K562 (cell line): ENCODE results near the gene C17orf113. TPM values are rescaled to one million over a fixed set of nuclear protein-coding genes. Genes with fewer than 3 reads are reported as not detected.

ENCODE experiments used
- CBX3 ChIP-seq, 2 experiments: IDR thresholded peaks; 1 replicate in 1 of 2; 2 replicates in 1 of 2; pipeline ENCODE4 v1.6.1; 2012; ENCODE audit warnings: inconsistent platforms in 2 of 2, low read length in 2 of 2, borderline replicate concordance in 1 of 2, control low read depth in 1 of 2
- CHD1 ChIP-seq: fragments of 200-600 bp; sonication (generic); IDR thresholded peaks from one replicate; pipeline ENCODE4 v1.6.1; 2012; ENCODE audit warnings: mild to moderate bottlenecking, moderate library complexity, low read length, inconsistent platforms
- CREM ChIP-seq: IDR thresholded peaks from 2 replicates; pipeline ENCODE4 v1.6.1; 2014; ENCODE audit warnings: antibody characterized with exemption, low read depth
- L3MBTL2 ChIP-seq: fragments of 450-650 bp; IDR thresholded peaks from 2 replicates; pipeline ENCODE4 v1.6.1; 2016; ENCODE audit warnings: mild to moderate bottlenecking, moderate library complexity
- LEF1 ChIP-seq: fragments of 450-650 bp; IDR thresholded peaks from 2 replicates; pipeline ENCODE4 v1.6.1; 2016; ENCODE audit warnings: mild to moderate bottlenecking
- NFIX ChIP-seq: fragments of 250-450 bp; sonication (Bioruptor Pico); IDR thresholded peaks from 2 replicates; pipeline ENCODE4 v1.4.0; 2020; ENCODE audit warnings: low read depth, mild to moderate bottlenecking, moderate library complexity
- NONO ChIP-seq, 2 experiments: fragments of 200-400 bp in 1 of 2; fragments of 450-650 bp in 1 of 2; formaldehyde crosslinking in 1 of 2; IDR thresholded peaks; 2 replicates each; pipeline ENCODE4 v1.6.1; 2017; ENCODE audit warnings: low read depth in 2 of 2, mild to moderate bottlenecking in 2 of 2, moderate library complexity in 2 of 2, low read length in 1 of 2
- PCBP1 ChIP-seq: fragments of 200-400 bp; formaldehyde crosslinking; IDR thresholded peaks from 2 replicates; pipeline ENCODE4 v1.6.1; 2018; ENCODE audit warnings: mild to moderate bottlenecking, low read depth, low read length; ENCODE audit not compliant: poor library complexity, severe bottlenecking
- PHF8 ChIP-seq: fragments of 200-600 bp; sonication (generic); IDR thresholded peaks from 2 replicates; pipeline ENCODE4 v1.6.1; 2012; ENCODE audit warnings: mixed run types, mild to moderate bottlenecking, inconsistent platforms, low read length, moderate library complexity, borderline replicate concordance
- PHTF2 ChIP-seq: fragments of 250-450 bp; sonication (Bioruptor Pico); IDR thresholded peaks from 2 replicates; pipeline ENCODE4 v1.5.0; 2021; ENCODE audit warnings: mild to moderate bottlenecking
- RBBP5 ChIP-seq: fragments of 200-600 bp; sonication (generic); IDR thresholded peaks from 2 replicates; pipeline ENCODE4 v1.6.1; 2012; ENCODE audit warnings: borderline replicate concordance, mild to moderate bottlenecking, low read length, control low read depth, inconsistent platforms; ENCODE audit not compliant: insufficient read depth, poor library complexity, severe bottlenecking
- RBM39 ChIP-seq: fragments of 200-400 bp; formaldehyde crosslinking; optimal IDR thresholded peaks from 2 replicates; pipeline ENCODE3; 2018; ENCODE audit warnings: low read depth, low read length
- RUNX1 ChIP-seq: sonication (generic); IDR thresholded peaks from 2 replicates; pipeline ENCODE4 v1.6.1; 2016; ENCODE audit warnings: antibody characterized with exemption, low read depth
- SRF ChIP-seq, 2 experiments: fragments of 250-450, 450-650 bp in 1 of 2; sonication (Bioruptor Pico) in 1 of 2; sonication (generic) in 1 of 2; formaldehyde crosslinking; IDR thresholded peaks; 2 replicates each; pipeline versions ENCODE4 v1.5.0 to v1.5.1; 2020 to 2022; ENCODE audit warnings: mild to moderate bottlenecking in 1 of 2, missing genetic modification reagents in 1 of 2
- TAF1 ChIP-seq: IDR thresholded peaks from 2 replicates; pipeline ENCODE4 v1.6.1; 2011; ENCODE audit warnings: mild to moderate bottlenecking, low read length, moderate library complexity; ENCODE audit not compliant: insufficient read depth, control insufficient read depth, severe bottlenecking; ENCODE audit errors: extremely low read depth
- THRB ChIP-seq: fragments of 450-650 bp; formaldehyde crosslinking; conservative IDR thresholded peaks from 2 replicates; pipeline ENCODE4 v1.4.0; 2022; ENCODE audit warnings: mild to moderate bottlenecking, missing genetic modification characterization
- VEZF1 ChIP-seq: fragments of 200-800 bp; sonication (Bioruptor generic); IDR thresholded peaks from 2 replicates; pipeline ENCODE4 v1.6.1; 2017; ENCODE audit warnings: missing genetic modification characterization, missing compliant biosample characterization
- ZC3H8 ChIP-seq: fragments of 450-650 bp; IDR thresholded peaks from 2 replicates; pipeline ENCODE4 v1.6.1; 2017
- ZNF12 ChIP-seq: sonication (generic); formaldehyde crosslinking; IDR thresholded peaks from 2 replicates; pipeline ENCODE4 v1.4.0; 2020; ENCODE audit warnings: mild to moderate bottlenecking, missing genetic modification reagents
- ZNF184 ChIP-seq: sonication (generic); formaldehyde crosslinking; IDR thresholded peaks from 2 replicates; pipeline ENCODE4 v1.5.0; 2020; ENCODE audit warnings: missing genetic modification reagents
- ZNF324 ChIP-seq: fragments of 250-450 bp; sonication (Bioruptor Pico); IDR thresholded peaks from 2 replicates; pipeline ENCODE4 v1.4.0; 2020; ENCODE audit warnings: mild to moderate bottlenecking
- ZNF445 ChIP-seq: fragments of 250-450 bp; sonication (Bioruptor Pico); IDR thresholded peaks from 2 replicates; pipeline ENCODE4 v1.4.0; 2020; ENCODE audit warnings: low read depth, mild to moderate bottlenecking, moderate library complexity
- ZNF561 ChIP-seq: fragments of 450-650 bp; formaldehyde crosslinking; conservative IDR thresholded peaks from 2 replicates; pipeline ENCODE4 v1.4.0; 2020; ENCODE audit warnings: mild to moderate bottlenecking, moderate library complexity
- polyA plus RNA-seq, 8 experiments: library from polyadenylated mRNA; depleted of rRNA in 4 of 8; stranded (reverse) in 5 of 8; unstranded in 3 of 8; fragments of >200 nt; fragmentation: Nextera tagmentation in 2 of 8; fragmentation: Illumina TruSeq in 1 of 8; extraction: Ambion mirVana in 2 of 8; extraction: Trizol in 1 of 8; gene quantifications; 2 replicates each; pipeline versions ENCODE4 v1.2.1 to v1.2.3, GENCODE V29; 2011 to 2014; ENCODE audit warnings: inconsistent platforms in 1 of 8, missing spikeins in 1 of 8
- total RNA-seq, 7 experiments: library from RNA; depleted of rRNA in 6 of 7; stranded (reverse); fragments of >200 nt in 6 of 7; fragmentation: Illumina TruSeq in 2 of 7; extraction: Trizol in 2 of 7; gene quantifications; 2 replicates each; pipeline versions ENCODE4 v1.2.1 to v1.2.3, GENCODE V29; 2011 to 2021; ENCODE audit warnings: low replicate concordance in 1 of 7
- TF ChIP-seq, protein P1 (sequence below): sonication (generic); formaldehyde crosslinking; IDR thresholded peaks from 2 replicates; pipeline ENCODE4 v1.8.1; 2023; ENCODE audit warnings: mild to moderate bottlenecking, missing genetic modification reagents

The C17orf113 gene
- total and polyA plus RNA-seq, 9 of the 15 experiments (the other 6 are each of a cell fraction or from before 2014, with no cell fraction given): 0.10 to 1.2 (median 0.31) TPM

DNA sequence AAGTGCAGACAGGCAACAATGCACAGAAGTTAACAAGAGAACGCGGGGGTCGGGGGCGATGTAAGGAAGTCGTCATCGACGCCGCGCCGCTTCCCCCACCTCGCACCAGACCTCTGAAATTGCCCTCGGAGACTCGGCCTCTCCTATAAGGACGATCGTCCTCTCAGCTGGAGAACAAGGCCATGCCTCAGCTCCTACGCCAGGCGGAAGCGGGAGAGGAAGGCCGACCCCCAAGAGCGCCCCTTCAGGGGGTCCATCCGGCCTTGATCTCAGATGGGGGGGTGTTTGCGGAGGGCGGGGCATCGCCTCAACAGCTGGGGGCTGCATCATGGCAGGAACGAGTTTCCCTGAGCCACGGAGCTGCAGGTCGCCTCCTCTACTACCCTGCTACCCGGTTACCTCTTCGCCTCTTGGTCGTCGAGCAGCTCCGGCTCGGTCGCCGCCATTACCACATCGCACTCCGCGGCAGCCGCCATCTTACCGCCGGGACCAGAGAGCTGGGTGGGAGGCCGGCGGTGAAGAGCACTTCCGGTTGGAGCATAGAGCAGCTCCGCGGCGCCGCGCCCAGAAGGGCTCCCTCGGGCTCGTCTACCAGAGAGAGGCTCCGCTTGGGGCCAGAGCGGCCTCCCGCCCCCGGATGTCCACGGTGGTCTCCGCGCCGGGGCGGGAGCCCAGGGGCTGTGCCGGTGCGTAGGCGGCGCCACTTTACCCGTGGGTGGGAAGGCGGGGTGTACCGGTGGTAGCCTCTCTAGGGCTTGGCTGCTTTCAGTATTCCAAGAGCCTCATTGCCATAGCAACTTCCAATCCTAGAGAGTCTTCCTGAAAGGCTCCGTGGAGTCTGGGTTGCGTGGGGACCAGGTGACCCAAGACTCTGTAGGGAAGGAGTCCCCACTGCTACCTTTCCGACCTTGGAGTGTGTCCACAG is 33.2 kb downstream of the C17orf113 start, which contains the start of gene DNAJC7 (continued):
- TF ChIP-seq PHF8 (peak; percentile 86), ZNF561 (CRISPR knock-in tag) (no peak), PCBP1 (peak; percentile 90), LEF1 (no peak), VEZF1 (CRISPR knock-in tag) (peak; percentile 55; the same call in 1 of the 2 replicates), CBX3 (IDR thresholded peaks at IDR 0.05; ENCODE audit: borderline replicate concordance in 1 of 2, low read length in 2 of 2) (no peak), L3MBTL2 (peak; percentile 27), RBM39 (no peak), CREM (peak; percentile 90), RUNX1 (no peak), NONO (IDR thresholded peaks at IDR 0.05; ENCODE audit: low read depth in 2 of 2, low read length in 1 of 2) (no peak), ZNF445 (CRISPR knock-in tag) (no peak), ZC3H8 (no peak), TAF1 (peak; percentile 99), ZNF184 (CRISPR knock-in tag) (no peak), NFIX (no peak), CHD1 (peak; percentile 91), SRF (CRISPR knock-in tag; IDR thresholded peaks at IDR 0.05) (peak in 1 of 2 experiments; percentile 39; a peak in 1 of 4 replicates), ZNF12 (no peak), PHTF2 (CRISPR knock-in tag) (no peak), ZNF324 (no peak), THRB (CRISPR knock-in tag) (no peak; the same call in 1 of the 2 replicates), RBBP5 (peak; percentile 95)
- TF ChIP-seq, protein P1, sequence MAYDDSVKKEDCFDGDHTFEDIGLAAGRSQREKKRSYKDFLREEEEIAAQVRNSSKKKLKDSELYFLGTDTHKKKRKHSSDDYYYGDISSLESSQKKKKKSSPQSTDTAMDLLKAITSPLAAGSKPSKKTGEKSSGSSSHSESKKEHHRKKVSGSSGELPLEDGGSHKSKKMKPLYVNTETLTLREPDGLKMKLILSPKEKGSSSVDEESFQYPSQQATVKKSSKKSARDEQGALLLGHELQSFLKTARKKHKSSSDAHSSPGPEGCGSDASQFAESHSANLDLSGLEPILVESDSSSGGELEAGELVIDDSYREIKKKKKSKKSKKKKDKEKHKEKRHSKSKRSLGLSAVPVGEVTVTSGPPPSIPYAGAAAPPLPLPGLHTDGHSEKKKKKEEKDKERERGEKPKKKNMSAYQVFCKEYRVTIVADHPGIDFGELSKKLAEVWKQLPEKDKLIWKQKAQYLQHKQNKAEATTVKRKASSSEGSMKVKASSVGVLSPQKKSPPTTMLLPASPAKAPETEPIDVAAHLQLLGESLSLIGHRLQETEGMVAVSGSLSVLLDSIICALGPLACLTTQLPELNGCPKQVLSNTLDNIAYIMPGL (CRISPR knock-in tag): peak; percentile 59; the same call in 1 of the 2 replicates
